GM23338 (cell line): ENCODE measurements around the gene CCDC200. TPM values are rescaled to one million over a fixed set of nuclear protein-coding genes. Genes with fewer than 3 reads are reported as not detected.

Source experiments
- ATAC-seq: fragments of 200-7000 bp; cut with Tn5 transposase; 3 replicates; pipeline ENCODE4 v1.9.1; 2020
- DNase-seq: peaks from one replicate; pipeline ENCODE4 v3.0.0-alpha.2; 2015; ENCODE audit warnings: low spot score
- H2AFZ ChIP-seq: fragments of 200-600 bp; sonication (generic); 2 replicates; pipeline ENCODE4 v1.8.0; 2016; ENCODE audit warnings: antibody characterized with exemption, mild to moderate bottlenecking, moderate library complexity
- H3F3A ChIP-seq: fragments of 200-600 bp; sonication (generic); replicated peaks from 2 replicates; pipeline ENCODE4 v1.8.0; 2017; ENCODE audit warnings: antibody characterized with exemption, mixed run types, low read depth
- H3K27ac ChIP-seq: fragments of 200-600 bp; sonication (generic); 2 replicates; pipeline ENCODE4 v1.6.1; 2016; ENCODE audit warnings: low read depth
- H3K27me3 ChIP-seq: fragments of 200-600 bp; sonication (generic); 2 replicates; pipeline ENCODE4 v1.8.0; 2016; ENCODE audit warnings: mild to moderate bottlenecking, mixed run types, moderate library complexity; ENCODE audit not compliant: insufficient read depth
- H3K36me3 ChIP-seq: fragments of 200-600 bp; sonication (generic); 2 replicates; pipeline ENCODE4 v1.8.0; 2016; ENCODE audit warnings: mild to moderate bottlenecking; ENCODE audit not compliant: insufficient read depth
- H3K4me1 ChIP-seq: fragments of 200-600 bp; sonication (generic); 2 replicates; pipeline ENCODE4 v1.8.0; 2016; ENCODE audit warnings: mild to moderate bottlenecking, moderate library complexity; ENCODE audit not compliant: insufficient read depth
- H3K4me2 ChIP-seq: fragments of 200-600 bp; sonication (generic); 2 replicates; pipeline ENCODE4 v1.7.1; 2017; ENCODE audit warnings: mixed run types
- H3K4me3 ChIP-seq: fragments of 200-600 bp; sonication (generic); 2 replicates; pipeline ENCODE4 v1.6.1; 2016; ENCODE audit warnings: mixed run types
- H3K79me2 ChIP-seq: fragments of 200-600 bp; sonication (generic); replicated peaks from 2 replicates; pipeline ENCODE4 v1.8.0; 2017; ENCODE audit warnings: mild to moderate bottlenecking; ENCODE audit not compliant: insufficient read depth
- H3K9me2 ChIP-seq: fragments of 200-600 bp; sonication (generic); 2 replicates; pipeline ENCODE4 v1.8.0; 2017; ENCODE audit not compliant: insufficient read depth
- H4K20me1 ChIP-seq: fragments of 200-600 bp; sonication (generic); replicated peaks from 2 replicates; pipeline ENCODE4 v1.8.0; 2017; ENCODE audit warnings: mild to moderate bottlenecking; ENCODE audit not compliant: insufficient read depth
- H3K27ac Mint-ChIP-seq: 2 replicates; pipeline ENCODE4 v1.8.0; 2020; ENCODE audit warnings: inconsistent platforms, mild to moderate bottlenecking, moderate library complexity, mixed read lengths
- H3K27me3 Mint-ChIP-seq: 3 replicates; pipeline ENCODE4 v1.8.0; 2022; ENCODE audit warnings: low read depth, mild to moderate bottlenecking, moderate library complexity, mixed read lengths, inconsistent platforms; ENCODE audit not compliant: insufficient read depth, poor library complexity
- H3K36me3 Mint-ChIP-seq: 3 replicates; pipeline ENCODE4 v1.8.0; 2021; ENCODE audit warnings: low read depth, mild to moderate bottlenecking, inconsistent platforms, moderate library complexity, mixed read lengths
- H3K4me1 Mint-ChIP-seq: 3 replicates; pipeline ENCODE4 v1.8.0; 2020; ENCODE audit warnings: mild to moderate bottlenecking, inconsistent platforms, mixed read lengths
- H3K4me3 Mint-ChIP-seq: 3 replicates; pipeline ENCODE4 v1.8.0; 2021; ENCODE audit warnings: moderate library complexity, mild to moderate bottlenecking, inconsistent platforms, mixed read lengths
- H3K9me3 Mint-ChIP-seq: 3 replicates; pipeline ENCODE4 v1.8.0; 2020; ENCODE audit warnings: moderate library complexity, mild to moderate bottlenecking, inconsistent platforms, mixed read lengths
- EZH2 ChIP-seq: fragments of 200-600 bp; sonication (generic); IDR thresholded peaks from one replicate; pipeline ENCODE4 v1.8.0; 2017; ENCODE audit warnings: antibody characterized with exemption, mild to moderate bottlenecking, low read depth; ENCODE audit not compliant: unreplicated experiment
- JUNB ChIP-seq: IDR thresholded peaks from one replicate; pipeline ENCODE4 v1.6.1; 2016; ENCODE audit warnings: antibody characterized with exemption; ENCODE audit not compliant: unreplicated experiment
- NANOG ChIP-seq: IDR thresholded peaks from 2 replicates; pipeline ENCODE4 v1.6.1; 2016; ENCODE audit warnings: antibody characterized with exemption, borderline replicate concordance
- POLR2AphosphoS5 ChIP-seq: IDR thresholded peaks from 2 replicates; pipeline ENCODE4 v1.6.1; 2016; ENCODE audit warnings: antibody characterized with exemption, low read depth
- STAT1 ChIP-seq: IDR thresholded peaks from one replicate; pipeline ENCODE4 v1.6.1; 2016; ENCODE audit warnings: antibody characterized with exemption; ENCODE audit not compliant: unreplicated experiment
- polyA plus RNA-seq: library from polyadenylated mRNA; unstranded; fragments of >200 nt; fragmentation: Nextera tagmentation; extraction: Ambion mirVana; gene quantifications from 2 replicates; pipeline ENCODE4 v1.2.1, GENCODE V29; 2016
- total RNA-seq: library from RNA; depleted of rRNA; stranded (reverse); fragments of >200 nt; shearing (Covaris generic); gene quantifications from 2 replicates; pipeline ENCODE4 v1.2.3, GENCODE V29; 2014
- TF ChIP-seq, protein P1 (sequence below): IDR thresholded peaks from 2 replicates; pipeline ENCODE4 v1.6.1; 2016; ENCODE audit warnings: antibody characterized with exemption
- TF ChIP-seq, protein P2 (sequence below): IDR thresholded peaks from one replicate; pipeline ENCODE4 v1.6.1; 2018; ENCODE audit warnings: antibody characterized with exemption; ENCODE audit not compliant: unreplicated experiment

Gene CCDC200
- total and polyA plus RNA-seq, 2 experiments from 2014 or later, result not detected

DNA sequence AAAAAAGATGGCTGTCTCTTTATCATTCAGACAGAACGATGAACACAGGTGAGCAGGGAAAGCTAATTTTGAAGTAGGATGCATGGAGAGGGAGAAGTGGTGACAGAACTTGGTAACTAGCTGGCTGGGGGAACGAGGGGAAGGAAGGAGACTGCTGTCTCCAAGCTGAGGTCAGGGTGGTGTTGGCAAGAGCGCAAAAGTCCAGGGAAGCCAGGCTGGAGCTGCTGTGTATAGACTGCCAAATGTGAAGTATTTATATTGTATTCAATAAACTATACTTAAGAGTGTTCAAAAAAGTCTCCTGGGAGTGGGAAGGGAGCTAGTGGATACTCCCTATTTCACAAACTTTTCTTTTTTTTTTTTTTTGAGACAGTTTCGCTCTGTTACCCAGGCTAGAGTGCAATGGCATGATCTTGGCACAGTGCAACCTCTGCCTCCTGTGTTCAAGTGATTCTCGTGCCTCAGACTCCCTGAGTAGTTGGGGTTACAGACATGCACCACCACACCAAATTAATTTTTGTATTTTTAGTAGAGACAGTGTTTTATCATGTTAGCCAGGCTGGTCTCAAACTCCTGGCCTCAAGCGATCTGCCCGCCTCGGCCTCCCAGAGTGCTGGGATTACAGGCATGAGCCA is 8.6 kb downstream of the CCDC200 start:
- Mint-ChIP-seq H3K4me3 (no peak overlapping the region), H3K4me1 (no peaks in the 10 kb centered on the region), H3K9me3 (no peaks in the 10 kb centered on the region), H3K36me3 (peaks cover 3% of the 10 kb centered on the region; the same call in 1 of the 3 replicates), H3K27me3 (peaks cover 9% of the 10 kb centered on the region), H3K27ac (no peak overlapping the region)
- H3K79me2 ChIP-seq, result no peaks in the 10 kb centered on the region
- no peaks in the 10 kb centered on the region for H3F3A ChIP-seq
- H3K9me2 ChIP-seq, result no peaks in the 10 kb centered on the region
- TF ChIP-seq EZH2, result no peak
- no peak for TF ChIP-seq POLR2AphosphoS5
- H3K4me1 ChIP-seq, result no peaks in the 10 kb centered on the region
- no peak overlapping the region for H3K4me3 ChIP-seq
- DNase-seq (no peak), ATAC-seq (no peak)
- H3K27ac ChIP-seq, result no peak overlapping the region
- H3K4me2 ChIP-seq, result no peak overlapping the region
- no peaks in the 10 kb centered on the region for H3K36me3 ChIP-seq
- H4K20me1 ChIP-seq, result no peaks in the 10 kb centered on the region
- H3K27me3 ChIP-seq, result no peaks in the 10 kb centered on the region
- H2AFZ ChIP-seq, result no peak overlapping the region

DNA sequence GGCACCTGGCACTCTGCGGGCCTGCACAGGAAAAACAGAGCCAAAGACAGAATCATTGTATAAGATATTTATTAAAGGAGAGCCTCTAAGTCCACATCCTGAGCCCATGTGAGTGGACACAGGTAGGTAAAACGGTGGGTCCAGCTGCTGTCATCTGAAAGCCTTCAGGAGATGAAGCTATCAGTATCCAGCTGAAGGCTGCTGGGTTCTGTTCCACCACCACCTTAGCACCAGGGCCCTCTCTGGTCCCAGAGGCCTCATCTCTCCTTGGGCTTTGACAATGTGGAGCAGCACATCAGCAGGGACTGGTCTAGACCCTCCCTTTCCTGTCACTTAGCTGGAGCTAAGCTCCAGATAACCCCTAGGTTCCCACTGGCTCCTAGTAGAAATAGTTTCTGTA is 9.4 kb downstream of the CCDC200 start:
- ATAC-seq (no peak), DNase-seq (no peak)
- Histone ChIP-seq H3K27ac (no peak overlapping the region), H3K4me2 (no peak overlapping the region), H3K27me3 (no peaks in the 10 kb centered on the region), H3K4me3 (no peak overlapping the region), H3F3A (no peaks in the 10 kb centered on the region), H2AFZ (no peak overlapping the region), H3K4me1 (no peaks in the 10 kb centered on the region), H3K36me3 (no peaks in the 10 kb centered on the region), H3K9me2 (no peaks in the 10 kb centered on the region), H4K20me1 (no peaks in the 10 kb centered on the region), H3K79me2 (no peaks in the 10 kb centered on the region)
- no peak overlapping the region for H3K27ac Mint-ChIP-seq
- no peak overlapping the region for H3K4me3 Mint-ChIP-seq
- no peaks in the 10 kb centered on the region for H3K4me1 Mint-ChIP-seq
- H3K27me3 Mint-ChIP-seq, result peaks cover 5% of the 10 kb centered on the region
- H3K9me3 Mint-ChIP-seq, result no peaks in the 10 kb centered on the region
- TF ChIP-seq EZH2 (no peak), POLR2AphosphoS5 (no peak), JUNB (no peak), NANOG (no peak), STAT1 (no peak)
- TF ChIP-seq, protein P1, sequence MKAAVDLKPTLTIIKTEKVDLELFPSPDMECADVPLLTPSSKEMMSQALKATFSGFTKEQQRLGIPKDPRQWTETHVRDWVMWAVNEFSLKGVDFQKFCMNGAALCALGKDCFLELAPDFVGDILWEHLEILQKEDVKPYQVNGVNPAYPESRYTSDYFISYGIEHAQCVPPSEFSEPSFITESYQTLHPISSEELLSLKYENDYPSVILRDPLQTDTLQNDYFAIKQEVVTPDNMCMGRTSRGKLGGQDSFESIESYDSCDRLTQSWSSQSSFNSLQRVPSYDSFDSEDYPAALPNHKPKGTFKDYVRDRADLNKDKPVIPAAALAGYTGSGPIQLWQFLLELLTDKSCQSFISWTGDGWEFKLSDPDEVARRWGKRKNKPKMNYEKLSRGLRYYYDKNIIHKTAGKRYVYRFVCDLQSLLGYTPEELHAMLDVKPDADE, result no peak
- TF ChIP-seq, protein P2, sequence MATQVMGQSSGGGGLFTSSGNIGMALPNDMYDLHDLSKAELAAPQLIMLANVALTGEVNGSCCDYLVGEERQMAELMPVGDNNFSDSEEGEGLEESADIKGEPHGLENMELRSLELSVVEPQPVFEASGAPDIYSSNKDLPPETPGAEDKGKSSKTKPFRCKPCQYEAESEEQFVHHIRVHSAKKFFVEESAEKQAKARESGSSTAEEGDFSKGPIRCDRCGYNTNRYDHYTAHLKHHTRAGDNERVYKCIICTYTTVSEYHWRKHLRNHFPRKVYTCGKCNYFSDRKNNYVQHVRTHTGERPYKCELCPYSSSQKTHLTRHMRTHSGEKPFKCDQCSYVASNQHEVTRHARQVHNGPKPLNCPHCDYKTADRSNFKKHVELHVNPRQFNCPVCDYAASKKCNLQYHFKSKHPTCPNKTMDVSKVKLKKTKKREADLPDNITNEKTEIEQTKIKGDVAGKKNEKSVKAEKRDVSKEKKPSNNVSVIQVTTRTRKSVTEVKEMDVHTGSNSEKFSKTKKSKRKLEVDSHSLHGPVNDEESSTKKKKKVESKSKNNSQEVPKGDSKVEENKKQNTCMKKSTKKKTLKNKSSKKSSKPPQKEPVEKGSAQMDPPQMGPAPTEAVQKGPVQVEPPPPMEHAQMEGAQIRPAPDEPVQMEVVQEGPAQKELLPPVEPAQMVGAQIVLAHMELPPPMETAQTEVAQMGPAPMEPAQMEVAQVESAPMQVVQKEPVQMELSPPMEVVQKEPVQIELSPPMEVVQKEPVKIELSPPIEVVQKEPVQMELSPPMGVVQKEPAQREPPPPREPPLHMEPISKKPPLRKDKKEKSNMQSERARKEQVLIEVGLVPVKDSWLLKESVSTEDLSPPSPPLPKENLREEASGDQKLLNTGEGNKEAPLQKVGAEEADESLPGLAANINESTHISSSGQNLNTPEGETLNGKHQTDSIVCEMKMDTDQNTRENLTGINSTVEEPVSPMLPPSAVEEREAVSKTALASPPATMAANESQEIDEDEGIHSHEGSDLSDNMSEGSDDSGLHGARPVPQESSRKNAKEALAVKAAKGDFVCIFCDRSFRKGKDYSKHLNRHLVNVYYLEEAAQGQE, result no peak
- peaks cover 3% of the 10 kb centered on the region; the same call in 1 of the 3 replicates for H3K36me3 Mint-ChIP-seq
